A549 (cell line): ENCODE measurements around the gene LMBR1.

ENCODE experiments used
- CTCF ChIP-seq: fragments of >200 bp; sonication (Bioruptor Twin); formaldehyde crosslinking; IDR thresholded peaks from 3 replicates; pipeline ENCODE4 v1.5.1; 2016
- MYC ChIP-seq: IDR thresholded peaks from 2 replicates; pipeline ENCODE4 v1.6.1; 2012; ENCODE audit warnings: mild to moderate bottlenecking, inconsistent platforms, low read length, improper control_type of control experiment, borderline replicate concordance
- POLR2A ChIP-seq: IDR thresholded peaks from 2 replicates; pipeline ENCODE4 v1.6.1; 2012; ENCODE audit warnings: mild to moderate bottlenecking, low read length

- no peak for TF ChIP-seq POLR2A
- no peak for TF ChIP-seq CTCF
- TF ChIP-seq MYC, result no peak
Measured at GRCh38 chr7:156752367-156753228, 140.4 kb downstream of the LMBR1 start.
